Spleen (tissue), 11 donors: Measurements from ENCODE around the gene PPFIA2. TPM values are rescaled to one million over a fixed set of nuclear protein-coding genes. Genes with fewer than 3 reads are reported as not detected.

Source experiments
- DNase-seq: peaks from one replicate; pipeline ENCODE4 v3.0.0-alpha.2; 2020
- H3K27ac ChIP-seq, 8 donors: fragments of 200-600 bp; sonication (generic) in 7 of 8; 1 replicate in 4 of 8; 2 replicates in 4 of 8; pipeline versions ENCODE4 v1.5.0 to v1.8.0; 2016 to 2021; ENCODE audit warnings: inconsistent platforms in 4 of 8, mild to moderate bottlenecking in 4 of 8, moderate library complexity in 1 of 8
- H3K27me3 ChIP-seq, 7 donors: fragments of 200-600 bp; sonication (generic) in 6 of 7; replicated peaks in 1 of 7; 1 replicate in 4 of 7; 2 replicates in 3 of 7; pipeline versions ENCODE4 v1.5.0 to v1.8.0; 2016 to 2021; ENCODE audit warnings: inconsistent platforms in 3 of 7, mild to moderate bottlenecking in 1 of 7
- H3K36me3 ChIP-seq, 6 donors: fragments of 200-600 bp; sonication (generic) in 5 of 6; 1 replicate in 4 of 6; 2 replicates in 2 of 6; pipeline versions ENCODE4 v1.5.0 to v1.8.0; 2016 to 2021; ENCODE audit warnings: inconsistent platforms in 2 of 6
- H3K4me1 ChIP-seq, 6 donors: fragments of 200-600 bp; sonication (generic) in 5 of 6; 1 replicate in 3 of 6; 2 replicates in 3 of 6; pipeline versions ENCODE4 v1.5.0 to v1.8.0; 2016 to 2021; ENCODE audit warnings: inconsistent platforms in 3 of 6
- H3K4me3 ChIP-seq, 8 donors: fragments of 200-600 bp; sonication (generic) in 7 of 8; 1 replicate in 4 of 8; 2 replicates in 4 of 8; pipeline versions ENCODE4 v1.5.0 to v1.8.0; 2016 to 2021; ENCODE audit warnings: inconsistent platforms in 4 of 8, mild to moderate bottlenecking in 4 of 8, moderate library complexity in 2 of 8
- H3K9me3 ChIP-seq, 8 donors: fragments of 200-600 bp; sonication (generic) in 7 of 8; 1 replicate in 4 of 8; 2 replicates in 4 of 8; pipeline versions ENCODE4 v1.5.0 to v1.8.0; 2016 to 2021; ENCODE audit warnings: inconsistent platforms in 4 of 8
- POLR2A ChIP-seq, 3 donors: fragments of 450-650 bp; IDR thresholded peaks; one replicate each; pipeline ENCODE4 v1.5.1; 2017; ENCODE audit warnings: antibody characterized with exemption in 3 of 3, mild to moderate bottlenecking in 1 of 3
- POLR2AphosphoS5 ChIP-seq, 3 donors: sonication (generic); formaldehyde crosslinking; IDR thresholded peaks; one replicate each; pipeline ENCODE4 v1.5.1; 2017; ENCODE audit warnings: antibody characterized with exemption in 3 of 3
- WGBS, 5 donors: extraction: QIAGEN DNeasy Blood & Tissue Kit in 3 of 5; methylation state at CpG; one replicate each; pipeline versions ENCODE4 v1.1.5 to v1.1.7; 2013 to 2018; 5-methylcytosine and 5-hydroxymethylcytosine counted together
- intact Hi-C: fragments of 100-400 bp; cut with DNase I; formaldehyde crosslinking; loops from one replicate; pipeline ENCODE4 v1.15.0; 2023; ENCODE audit warnings: low total_unique reads
- polyA plus RNA-seq, 3 donors: library from polyadenylated mRNA; stranded (reverse); fragments of 200-250 nt; gene quantifications; one replicate each; pipeline ENCODE4 v1.2.1, GENCODE V29; 2013
- total RNA-seq, 7 donors: library from RNA; depleted of rRNA in 3 of 7; stranded (reverse); fragments of >200 nt in 3 of 7; fragmentation: NEBNext Ultra II Directional in 4 of 7; extraction: Animal tissue kit (Norgen Biotek cat#: 25700) in 4 of 7; gene quantifications; one replicate each; pipeline versions ENCODE4 v1.1.0 to v1.2.1, GENCODE V29; 2016 to 2021
- TF ChIP-seq, protein P1 (sequence below), 11 experiments: fragments of 200-600 bp in 7 of 11; fragments of 450-650 bp in 4 of 11; sonication (generic) in 4 of 11; IDR thresholded peaks in 8 of 11; conservative IDR thresholded peaks in 3 of 11; 1 replicate in 7 of 11; 2 replicates in 4 of 11; pipeline versions ENCODE4 v1.4.0 to v1.8.0; 2016 to 2021; ENCODE audit warnings: antibody characterized with exemption in 11 of 11, inconsistent platforms in 4 of 11, mild to moderate bottlenecking in 1 of 11
- donor health status: healthy with polysubstance abuse.
- donor health status: DM: no; HTN: no; CAD: no; lungs with moderate emphysema.
- donor health status: DM: no; HTN: no; CAD: no.
- donor health status: Bipolar disorder and iron deficiency.
- donor health status: healthy.
- donor health status: DM: no; HTN: no; CAD: no.
- donor health status: DM: yes; HTN: yes; CAD: no.

PPFIA2 gene
- total and polyA plus RNA-seq, 10 donors = 0.04 to 1.1 (median 0.27) TPM; not detected in 2

DNA sequence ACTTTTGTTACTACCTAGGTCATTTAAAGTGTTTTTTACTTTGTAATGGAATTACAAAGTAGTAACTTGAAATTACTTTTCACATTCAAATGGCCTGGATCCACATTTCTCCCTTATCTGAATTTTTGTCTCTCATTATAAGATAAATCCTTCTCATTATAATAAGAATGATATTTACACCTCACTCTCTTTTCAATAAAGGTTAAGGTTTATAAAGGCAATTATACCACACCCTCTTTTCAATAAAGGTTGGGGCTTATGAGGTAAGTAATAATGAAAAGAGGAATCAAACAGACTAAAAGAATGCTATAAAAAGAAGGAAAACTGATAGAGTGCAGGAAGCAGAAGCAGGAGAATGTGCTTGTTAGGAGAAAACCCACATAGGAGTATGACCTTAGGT lies 470.5 kb downstream of the PPFIA2 start:
- DNase-seq = no peak
- no peak overlapping the region for H3K4me3 ChIP-seq
- H3K27me3 ChIP-seq = no peaks in the 10 kb centered on the region
- no peaks in the 10 kb centered on the region for H3K9me3 ChIP-seq
- no peaks in the 10 kb centered on the region for H3K36me3 ChIP-seq
- H3K4me1 ChIP-seq = no peaks in the 10 kb centered on the region
- TF ChIP-seq POLR2AphosphoS5 (IDR thresholded peaks at IDR 0.05) (no peak), POLR2A (IDR thresholded peaks at IDR 0.05) (no peak)
- TF ChIP-seq, protein P1, sequence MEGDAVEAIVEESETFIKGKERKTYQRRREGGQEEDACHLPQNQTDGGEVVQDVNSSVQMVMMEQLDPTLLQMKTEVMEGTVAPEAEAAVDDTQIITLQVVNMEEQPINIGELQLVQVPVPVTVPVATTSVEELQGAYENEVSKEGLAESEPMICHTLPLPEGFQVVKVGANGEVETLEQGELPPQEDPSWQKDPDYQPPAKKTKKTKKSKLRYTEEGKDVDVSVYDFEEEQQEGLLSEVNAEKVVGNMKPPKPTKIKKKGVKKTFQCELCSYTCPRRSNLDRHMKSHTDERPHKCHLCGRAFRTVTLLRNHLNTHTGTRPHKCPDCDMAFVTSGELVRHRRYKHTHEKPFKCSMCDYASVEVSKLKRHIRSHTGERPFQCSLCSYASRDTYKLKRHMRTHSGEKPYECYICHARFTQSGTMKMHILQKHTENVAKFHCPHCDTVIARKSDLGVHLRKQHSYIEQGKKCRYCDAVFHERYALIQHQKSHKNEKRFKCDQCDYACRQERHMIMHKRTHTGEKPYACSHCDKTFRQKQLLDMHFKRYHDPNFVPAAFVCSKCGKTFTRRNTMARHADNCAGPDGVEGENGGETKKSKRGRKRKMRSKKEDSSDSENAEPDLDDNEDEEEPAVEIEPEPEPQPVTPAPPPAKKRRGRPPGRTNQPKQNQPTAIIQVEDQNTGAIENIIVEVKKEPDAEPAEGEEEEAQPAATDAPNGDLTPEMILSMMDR (IDR thresholded peaks at IDR 0.05 in 8 of 11, conservative IDR thresholded peaks at IDR 0.05 in 3 of 11) = no peak
- intact Hi-C loops = no loop called here
- H3K27ac ChIP-seq = no peak overlapping the region

DNA sequence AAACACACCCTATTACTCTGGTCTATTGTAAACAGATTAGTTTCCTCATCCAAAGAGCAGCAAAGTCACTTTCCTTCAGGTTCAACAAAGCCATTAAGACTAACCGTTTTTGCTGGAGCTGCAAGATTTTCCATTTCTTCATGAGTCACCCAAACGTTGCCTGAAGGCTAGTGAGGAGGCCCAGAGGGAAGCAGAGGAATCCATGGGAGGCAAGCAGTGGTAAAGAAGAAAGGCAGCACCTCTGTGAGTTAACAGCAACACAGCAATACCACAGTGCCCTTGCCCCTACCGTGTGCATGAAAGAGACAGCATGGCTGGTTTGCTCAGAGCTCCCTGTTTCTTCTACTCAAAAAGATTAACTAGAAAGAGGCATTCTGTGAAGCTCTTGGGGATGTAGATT lies 475.0 kb downstream of the PPFIA2 start:
- Histone ChIP-seq H3K4me3 (no peak overlapping the region), H3K4me1 (no peaks in the 10 kb centered on the region), H3K36me3 (no peaks in the 10 kb centered on the region), H3K27ac (no peak overlapping the region), H3K27me3 (no peaks in the 10 kb centered on the region), H3K9me3 (no peaks in the 10 kb centered on the region)
- no peak for TF ChIP-seq POLR2A (IDR thresholded peaks at IDR 0.05)
- no peak for TF ChIP-seq POLR2AphosphoS5 (IDR thresholded peaks at IDR 0.05)
- TF ChIP-seq, protein P1 (IDR thresholded peaks at IDR 0.05 in 8 of 11, conservative IDR thresholded peaks at IDR 0.05 in 3 of 11) = no peak
- 45 to 49% (median 47%) methylated on average over 3 of the region's 3 CpGs for WGBS, 5 donors
- DNase-seq = no peak
- intact Hi-C loops = no loop called here

DNA sequence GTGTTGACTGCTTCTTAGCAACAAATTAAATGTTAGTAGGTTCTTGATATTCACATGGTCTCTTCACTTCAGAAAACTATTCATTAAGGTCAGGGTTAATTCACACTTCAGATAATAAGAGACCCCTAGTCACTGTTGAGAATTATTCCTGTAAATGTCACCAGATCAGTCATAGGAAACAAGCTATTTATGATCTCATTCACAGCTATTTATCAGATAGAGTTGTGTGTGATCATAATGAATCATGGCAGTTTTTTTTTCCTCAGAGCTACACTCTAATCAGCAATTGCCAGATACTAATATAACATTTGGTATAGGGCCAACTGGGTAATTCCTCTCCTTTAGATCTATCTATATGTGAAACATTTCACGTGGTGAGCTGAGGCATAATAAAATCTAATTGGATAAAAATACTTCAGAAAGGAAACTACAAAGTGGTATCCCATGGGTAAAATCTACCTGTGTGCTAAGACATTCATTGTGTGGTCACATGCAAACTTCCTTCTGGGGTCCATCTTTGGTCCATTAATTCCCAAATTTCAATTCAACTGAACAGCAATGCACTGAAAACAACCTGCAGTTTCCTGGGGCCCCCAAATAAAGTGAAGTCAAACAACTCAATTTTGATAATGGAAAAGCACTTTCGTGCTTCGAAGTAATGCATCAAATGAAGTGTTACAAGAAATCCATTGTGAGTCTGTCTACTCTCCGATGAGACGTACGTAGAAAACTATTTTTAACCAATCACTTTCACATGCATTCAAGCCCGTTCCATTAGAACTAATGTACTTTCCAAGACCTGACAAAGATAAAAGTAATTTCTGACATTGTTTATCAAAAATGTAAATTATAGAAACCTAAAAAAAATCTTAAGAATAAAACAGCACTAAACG lies 484.3 kb downstream of the PPFIA2 start:
- intact Hi-C loops = no loop called here
- 80 to 89% (median 84%) methylated on average over 8 of the region's 8 CpGs for WGBS, 5 donors
- TF ChIP-seq POLR2AphosphoS5 (IDR thresholded peaks at IDR 0.05) = no peak
- TF ChIP-seq POLR2A (IDR thresholded peaks at IDR 0.05) = no peak
- TF ChIP-seq, protein P1 (IDR thresholded peaks at IDR 0.05 in 8 of 11, conservative IDR thresholded peaks at IDR 0.05 in 3 of 11) = no peak
- no peak for DNase-seq
- Histone ChIP-seq H3K27ac (no peak overlapping the region), H3K36me3 (no peaks in the 10 kb centered on the region), H3K9me3 (no peaks in the 10 kb centered on the region), H3K27me3 (no peaks in the 10 kb centered on the region), H3K4me3 (no peak overlapping the region), H3K4me1 (no peaks in the 10 kb centered on the region)

DNA sequence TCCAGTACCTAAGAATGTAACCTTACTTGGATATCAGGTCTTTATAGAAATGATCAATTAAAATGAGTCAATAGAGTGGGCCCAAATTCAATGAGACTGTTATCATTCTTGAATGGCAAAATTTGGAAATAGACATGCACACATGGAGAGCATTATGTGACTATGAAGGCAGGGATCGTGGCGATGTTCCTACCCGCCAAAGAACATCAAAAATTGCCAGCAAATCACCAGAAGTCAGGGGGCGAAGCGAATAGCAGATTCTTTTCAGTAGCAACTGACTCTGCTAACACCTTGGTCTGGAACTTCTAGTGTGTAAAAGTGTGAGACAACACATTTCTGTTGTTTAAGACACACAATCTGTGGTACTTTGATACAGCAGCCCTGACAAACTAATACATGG lies 488.8 kb downstream of the PPFIA2 start:
- Histone ChIP-seq H3K9me3 (no peaks in the 10 kb centered on the region), H3K27ac (no peak overlapping the region), H3K4me3 (no peak overlapping the region), H3K4me1 (no peaks in the 10 kb centered on the region), H3K36me3 (no peaks in the 10 kb centered on the region), H3K27me3 (no peaks in the 10 kb centered on the region)
- 93 to 96% (median 93%) methylated on average over 5 of the region's 5 CpGs for WGBS, 5 donors
- intact Hi-C loops = no loop called here
- no peak for TF ChIP-seq POLR2AphosphoS5 (IDR thresholded peaks at IDR 0.05)
- no peak for TF ChIP-seq POLR2A (IDR thresholded peaks at IDR 0.05)
- TF ChIP-seq, protein P1 (IDR thresholded peaks at IDR 0.05 in 8 of 11, conservative IDR thresholded peaks at IDR 0.05 in 3 of 11) = no peak
- DNase-seq = no peak
